Naive B cell (primary cell): ENCODE results near the gene GFPT1. TPM values are rescaled to one million over a fixed set of nuclear protein-coding genes. Genes with fewer than 3 reads are reported as not detected.

ENCODE experiments used
- ATAC-seq, 2 donors: fragments of 150-1000 bp; cut with Tn5 transposase; 2 replicates each; pipeline ENCODE4 v1.10.0; 2021; ENCODE audit warnings: low read depth in 2 of 2, mild to moderate bottlenecking in 2 of 2, moderate library complexity in 2 of 2
- DNase-seq: peaks from one replicate; pipeline ENCODE4 v3.0.0; 2022
- H3K27ac Mint-ChIP-seq, 6 donors: one replicate each; pipeline ENCODE4 v1.8.0; 2020 to 2022; ENCODE audit warnings: mild to moderate bottlenecking in 6 of 6, mixed read lengths in 6 of 6, moderate library complexity in 5 of 6, inconsistent platforms in 2 of 6
- H3K27me3 Mint-ChIP-seq, 3 donors: one replicate each; pipeline ENCODE4 v1.8.0; 2021 to 2022; ENCODE audit warnings: mixed read lengths in 3 of 3, mild to moderate bottlenecking in 1 of 3
- H3K36me3 Mint-ChIP-seq, 2 donors: one replicate each; pipeline ENCODE4 v1.8.0; 2020 to 2022; ENCODE audit warnings: mixed read lengths in 2 of 2, inconsistent platforms in 1 of 2, mild to moderate bottlenecking in 1 of 2
- H3K4me1 Mint-ChIP-seq, 3 donors: one replicate each; pipeline ENCODE4 v1.8.0; 2020 to 2022; ENCODE audit warnings: mixed read lengths in 3 of 3, inconsistent platforms in 1 of 3, mild to moderate bottlenecking in 1 of 3, moderate library complexity in 1 of 3
- H3K4me3 Mint-ChIP-seq, 8 donors: one replicate each; pipeline ENCODE4 v1.8.0; 2020 to 2022; ENCODE audit warnings: mild to moderate bottlenecking in 8 of 8, mixed read lengths in 8 of 8, moderate library complexity in 8 of 8, inconsistent platforms in 2 of 8
- H3K9me3 Mint-ChIP-seq, 7 donors: one replicate each; pipeline ENCODE4 v1.8.0; 2020 to 2022; ENCODE audit warnings: mixed read lengths in 7 of 7, mild to moderate bottlenecking in 5 of 7, inconsistent platforms in 2 of 7, moderate library complexity in 1 of 7
- polyA plus RNA-seq, 6 donors: library from polyadenylated mRNA; unstranded; fragments of 300-500 nt; fragmentation: Illumina TruSeq; gene quantifications; one replicate each; pipeline ENCODE4 v1.2.3, GENCODE V29; 2021; ENCODE audit warnings: low read depth in 6 of 6

Gene GFPT1
- polyA plus RNA-seq, 6 donors from 2014 or later: 3.1 to 8.8 (median 6.0) TPM

- DNase-seq (no peak), ATAC-seq (no peak)
- H3K4me1 Mint-ChIP-seq: no peaks in the 10 kb centered on the region
- no peak overlapping the region for H3K27ac Mint-ChIP-seq
- no peaks in the 10 kb centered on the region for H3K27me3 Mint-ChIP-seq
- H3K4me3 Mint-ChIP-seq: no peak overlapping the region
- H3K36me3 Mint-ChIP-seq: peaks cover 38 to 59% of the 10 kb centered on the region in 2 donors
- no peaks in the 10 kb centered on the region for H3K9me3 Mint-ChIP-seq
Observed at GRCh38 chr2:69344305-69344704, 42.7 kb downstream of the GFPT1 start.

DNA sequence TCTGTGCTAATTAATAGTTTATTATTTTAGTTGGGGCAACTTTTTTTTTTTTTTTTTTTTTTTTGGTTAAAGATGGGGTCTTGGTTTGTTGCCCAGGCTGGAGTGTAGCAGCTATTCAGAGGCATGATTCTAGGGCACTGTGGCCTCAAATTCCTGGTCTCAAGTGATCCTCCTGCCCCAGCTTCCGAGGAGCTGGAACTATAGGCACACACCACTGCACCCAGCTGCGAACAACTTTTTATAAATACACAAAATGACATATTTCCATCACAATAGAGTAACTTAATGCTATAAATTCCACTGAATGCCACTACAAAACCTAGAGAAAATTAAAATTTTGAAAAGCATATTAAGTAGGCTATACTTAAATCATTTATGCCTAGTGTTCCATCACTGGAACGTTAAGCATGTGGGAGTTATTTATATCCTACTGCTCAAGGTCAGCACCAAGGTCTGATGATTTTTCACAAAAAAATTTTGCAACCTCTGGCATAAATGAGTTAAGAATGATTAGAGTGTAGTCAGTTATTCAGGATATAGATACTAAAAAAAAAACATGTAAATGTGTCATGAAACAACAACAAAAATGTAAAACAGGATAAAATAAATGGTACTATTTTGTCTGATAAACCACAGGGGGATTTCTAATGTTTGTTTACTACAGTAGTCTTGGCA, 46.8 kb downstream of the GFPT1 start:
- no peaks in the 10 kb centered on the region for H3K9me3 Mint-ChIP-seq
- DNase-seq (no peak), ATAC-seq (no peak)
- H3K4me3 Mint-ChIP-seq: no peak overlapping the region
- H3K36me3 Mint-ChIP-seq: peaks cover 30 to 61% of the 10 kb centered on the region in 2 donors
- H3K4me1 Mint-ChIP-seq: peaks cover 0 to 2% (median 0%) of the 10 kb centered on the region in 3 donors
- H3K27ac Mint-ChIP-seq: no peak overlapping the region
- H3K27me3 Mint-ChIP-seq: no peaks in the 10 kb centered on the region

- Mint-ChIP-seq H3K36me3 (peaks cover 17 to 32% of the 10 kb centered on the region in 2 donors), H3K27ac (no peak overlapping the region), H3K4me1 (peaks cover 0 to 2% (median 0%) of the 10 kb centered on the region in 3 donors), H3K4me3 (no peak overlapping the region), H3K27me3 (no peaks in the 10 kb centered on the region), H3K9me3 (no peaks in the 10 kb centered on the region)
- DNase-seq: no peak
- no peak for ATAC-seq
Observed at GRCh38 chr2:69335311-69335710, 51.7 kb downstream of the GFPT1 start.

- Mint-ChIP-seq H3K4me1 (peaks cover 0 to 2% (median 0%) of the 10 kb centered on the region in 3 donors), H3K4me3 (no peak overlapping the region), H3K9me3 (no peaks in the 10 kb centered on the region), H3K27me3 (no peaks in the 10 kb centered on the region), H3K27ac (no peak overlapping the region), H3K36me3 (peaks cover 17 to 38% of the 10 kb centered on the region in 2 donors)
- DNase-seq: no peak
- ATAC-seq: no peak
Observed at GRCh38 chr2:69333352-69333751, 53.7 kb downstream of the GFPT1 start.

DNA sequence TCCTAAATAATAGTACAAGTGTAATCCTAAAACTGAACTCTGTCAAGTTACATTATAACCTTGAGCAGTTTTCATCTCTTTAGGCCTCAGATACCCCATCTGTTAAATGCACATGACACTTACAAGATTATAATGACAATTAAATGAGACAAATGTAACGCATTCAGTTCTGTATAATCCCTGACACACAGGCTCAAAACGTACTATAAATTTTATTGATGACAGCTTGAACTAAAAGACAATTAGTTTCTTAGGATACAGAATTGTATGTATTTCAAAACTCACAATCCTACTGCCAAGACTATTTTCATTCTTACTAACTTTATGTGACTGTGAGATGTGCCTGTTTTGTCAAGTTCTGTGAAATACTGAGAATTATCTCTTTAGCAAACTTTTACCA, 56.2 kb downstream of the GFPT1 start:
- no peak overlapping the region for H3K27ac Mint-ChIP-seq

GRCh38 chr2:69322631-69323030, 64.4 kb downstream of the GFPT1 start:
- no peak for DNase-seq
- H3K4me3 Mint-ChIP-seq: no peak overlapping the region
- no peaks in the 10 kb centered on the region for H3K4me1 Mint-ChIP-seq
- peaks cover 14 to 27% of the 10 kb centered on the region in 2 donors for H3K36me3 Mint-ChIP-seq
- H3K27ac Mint-ChIP-seq: no peak overlapping the region
- no peaks in the 10 kb centered on the region for H3K27me3 Mint-ChIP-seq
- H3K9me3 Mint-ChIP-seq: peaks cover 0 to 5% (median under 1%) of the 10 kb centered on the region in 7 donors
- no peak for ATAC-seq

More for the DNA sequence above, 56.2 kb downstream of the GFPT1 start:
- no peak for DNase-seq
- Mint-ChIP-seq H3K4me3 (no peak overlapping the region), H3K36me3 (peaks cover 27 to 44% of the 10 kb centered on the region in 2 donors), H3K27me3 (no peaks in the 10 kb centered on the region), H3K9me3 (no peaks in the 10 kb centered on the region), H3K4me1 (no peaks in the 10 kb centered on the region)
- ATAC-seq: no peak

DNA sequence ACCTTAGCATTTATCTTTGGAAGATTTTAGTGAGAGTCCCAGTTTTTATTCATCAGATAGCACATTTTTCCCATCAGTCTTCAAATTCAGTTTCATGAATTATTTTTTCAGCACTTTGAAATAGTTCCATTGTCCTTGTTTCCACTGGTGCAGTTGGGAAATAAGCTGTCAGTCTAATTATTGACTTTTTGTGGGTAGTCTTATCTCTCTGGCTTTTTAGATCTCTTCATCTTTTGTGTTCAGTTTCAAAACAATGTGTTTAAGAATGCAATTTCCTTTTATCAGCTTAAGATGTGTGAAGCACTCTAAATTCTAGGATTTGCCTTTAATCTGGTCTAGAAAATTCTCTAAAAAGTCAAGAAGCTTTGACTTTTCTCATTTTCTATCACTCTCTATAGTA, 70.5 kb downstream of the GFPT1 start:
- DNase-seq (no peak), ATAC-seq (no peak)
- Mint-ChIP-seq H3K4me1 (no peaks in the 10 kb centered on the region), H3K27me3 (no peaks in the 10 kb centered on the region), H3K4me3 (no peak overlapping the region), H3K27ac (no peak overlapping the region), H3K36me3 (peaks cover 5 to 25% of the 10 kb centered on the region in 2 donors), H3K9me3 (peaks cover 6 to 24% (median 12%) of the 10 kb centered on the region in 7 donors)

DNA sequence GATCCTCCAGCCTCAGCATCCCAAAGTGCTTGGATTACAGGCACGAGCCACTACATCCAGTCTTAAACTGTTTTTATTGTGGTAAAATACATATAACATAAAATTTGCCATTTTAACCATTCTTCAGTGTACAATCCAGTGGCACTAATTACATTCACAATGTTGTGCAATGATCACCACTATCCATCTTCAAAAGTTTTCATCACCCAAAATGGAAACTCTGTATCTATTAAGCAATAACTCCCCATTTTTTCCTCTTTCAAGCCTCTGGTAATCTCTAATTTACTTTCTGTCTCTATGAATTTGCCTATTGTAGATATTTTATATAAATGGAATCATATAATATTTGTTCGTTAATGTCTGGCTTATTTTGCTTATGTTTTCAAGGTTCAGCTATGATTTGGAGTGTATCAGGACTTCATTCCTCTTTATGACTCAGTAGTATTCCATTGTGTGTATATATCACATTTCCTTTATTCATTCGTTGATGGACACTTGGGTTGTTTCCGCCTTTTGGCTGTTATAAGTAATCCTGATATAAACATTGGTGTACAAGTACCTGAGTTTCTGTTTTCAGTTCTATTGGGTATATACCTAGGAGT, 71.8 kb downstream of the GFPT1 start:
- no peak overlapping the region for H3K4me3 Mint-ChIP-seq

GRCh38 chr2:69311024-69311416, 76.0 kb downstream of the GFPT1 start:
- Mint-ChIP-seq H3K9me3 (peaks cover 0 to 7% (median 4%) of the 10 kb centered on the region in 7 donors), H3K36me3 (peaks cover 5 to 8% of the 10 kb centered on the region in 2 donors), H3K4me1 (peaks cover 14 to 29% (median 25%) of the 10 kb centered on the region in 3 donors), H3K27ac (peak overlapping the region in 1 of 6 donors; percentile 4), H3K4me3 (no peak overlapping the region), H3K27me3 (peaks cover 0 to 5% (median 5%) of the 10 kb centered on the region in 3 donors)
- ATAC-seq (no peak), DNase-seq (no peak)

More for the DNA sequence above, 71.8 kb downstream of the GFPT1 start:
- H3K27me3 Mint-ChIP-seq: no peaks in the 10 kb centered on the region
- DNase-seq (no peak), ATAC-seq (no peak)
- H3K36me3 Mint-ChIP-seq: peaks cover 5 to 25% of the 10 kb centered on the region in 2 donors
- H3K9me3 Mint-ChIP-seq: peaks cover 6 to 24% (median 12%) of the 10 kb centered on the region in 7 donors
- H3K4me1 Mint-ChIP-seq: no peaks in the 10 kb centered on the region
- no peak overlapping the region for H3K27ac Mint-ChIP-seq

GRCh38 chr2:69310111-69311023, 76.7 kb downstream of the GFPT1 start:
- H3K27me3 Mint-ChIP-seq: peaks cover 0 to 8% (median 5%) of the 10 kb centered on the region in 3 donors
- H3K4me3 Mint-ChIP-seq: peak overlapping the region in 1 of 8 donors; percentile 82
- H3K4me1 Mint-ChIP-seq: peaks cover 14 to 32% (median 28%) of the 10 kb centered on the region in 3 donors
- H3K27ac Mint-ChIP-seq: peak overlapping the region in 1 of 6 donors; percentile 4
- peaks cover 0 to 7% (median 3%) of the 10 kb centered on the region in 7 donors for H3K9me3 Mint-ChIP-seq
- no peak for ATAC-seq
- DNase-seq: no peak
- H3K36me3 Mint-ChIP-seq: peaks cover 5 to 8% of the 10 kb centered on the region in 2 donors

- ATAC-seq (no peak), DNase-seq (no peak)
- peaks cover 0 to 7% (median 3%) of the 10 kb centered on the region in 7 donors for H3K9me3 Mint-ChIP-seq
- H3K4me1 Mint-ChIP-seq: peaks cover 14 to 32% (median 28%) of the 10 kb centered on the region in 3 donors
- H3K27me3 Mint-ChIP-seq: peaks cover 3 to 15% (median 5%) of the 10 kb centered on the region in 3 donors
- H3K27ac Mint-ChIP-seq: peak overlapping the region in 3 of 6 donors; percentile 39 to 85 (median 51)
- peaks cover 5 to 8% of the 10 kb centered on the region in 2 donors for H3K36me3 Mint-ChIP-seq
- H3K4me3 Mint-ChIP-seq: peak overlapping the region in 2 of 8 donors; percentile 45 to 82
Observed at GRCh38 chr2:69309351-69310110, 77.5 kb downstream of the GFPT1 start.

DNA sequence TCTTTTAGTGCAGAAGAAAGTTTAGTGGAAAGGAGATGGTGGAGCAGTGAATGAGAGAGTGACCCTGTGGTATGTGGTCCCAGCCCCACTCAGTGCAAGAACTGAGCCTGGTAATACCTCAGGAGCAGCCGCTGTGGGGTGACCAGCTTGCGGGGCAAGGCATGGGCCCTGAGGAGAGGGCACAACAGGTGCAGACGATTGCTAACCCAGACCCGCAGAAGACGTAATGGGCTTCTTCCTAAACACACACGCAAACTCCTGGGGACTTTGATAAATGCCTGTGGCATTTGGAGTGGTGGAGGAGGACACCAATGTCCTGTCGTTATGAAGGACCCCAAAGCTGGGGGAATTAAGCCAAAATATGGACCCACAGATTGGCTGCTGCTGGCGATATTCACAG, 78.7 kb downstream of the GFPT1 start:
- Mint-ChIP-seq H3K27me3 (peaks cover 5 to 23% (median 11%) of the 10 kb centered on the region in 3 donors), H3K4me1 (peaks cover 14 to 32% (median 28%) of the 10 kb centered on the region in 3 donors), H3K36me3 (peaks cover 5 to 16% of the 10 kb centered on the region in 2 donors), H3K27ac (peak overlapping the region in 2 of 6 donors; percentile 27 to 54), H3K9me3 (peaks cover 3 to 17% (median 7%) of the 10 kb centered on the region in 7 donors), H3K4me3 (peak overlapping the region in 6 of 8 donors; percentile 43 to 82 (median 76))
- no peak for ATAC-seq
- no peak for DNase-seq
